GM19372 (cell line): ENCODE measurements around the gene IL2RA.
"Not testable (repeated sequence)": the region's sequence is repeated elsewhere in the genome, so short reads cannot be mapped to it uniquely, and the experiment has no call there.

Experiments used
- ATAC-seq: cut with Tn5 transposase; IDR thresholded peaks from one replicate; pipeline ENCODE4 v1.9.1; 2021; ENCODE audit warnings: mild to moderate bottlenecking, low read depth, moderate library complexity; ENCODE audit not compliant: unreplicated experiment

Gene IL2RA

GRCh38 chr10:6083523-6084475 is 21.6 kb upstream of the IL2RA start:
- no peak for ATAC-seq

GRCh38 chr10:6082496-6083395 is 20.6 kb upstream of the IL2RA start:
- no peak for ATAC-seq

- no peak for ATAC-seq
Observed at GRCh38 chr10:6080417-6080973, 18.3 kb upstream of the IL2RA start.

- ATAC-seq: no peak
Observed at GRCh38 chr10:6079044-6079443, 16.9 kb upstream of the IL2RA start.

- ATAC-seq: no peak
Observed at GRCh38 chr10:6077071-6077675, 15.0 kb upstream of the IL2RA start.

GRCh38 chr10:6074489-6075301 is 12.5 kb upstream of the IL2RA start:
- ATAC-seq: no peak

- no peak for ATAC-seq
Observed at GRCh38 chr10:6072215-6072934, 10.2 kb upstream of the IL2RA start.

GRCh38 chr10:6071181-6072175 is 9.3 kb upstream of the IL2RA start:
- ATAC-seq: no peak

GRCh38 chr10:6070660-6071059 is 8.5 kb upstream of the IL2RA start:
- ATAC-seq: no peak

GRCh38 chr10:6069081-6069931 is 7.1 kb upstream of the IL2RA start:
- no peak for ATAC-seq

- no peak for ATAC-seq
Observed at GRCh38 chr10:6068422-6068821, 6.3 kb upstream of the IL2RA start.

- ATAC-seq: no peak
Observed at GRCh38 chr10:6068006-6068405, 5.8 kb upstream of the IL2RA start.

- ATAC-seq: no peak
Observed at GRCh38 chr10:6067457-6067856, 5.3 kb upstream of the IL2RA start.

- no peak for ATAC-seq
Observed at GRCh38 chr10:6065835-6066234, 3.7 kb upstream of the IL2RA start.

GRCh38 chr10:6065406-6065805 is 3.2 kb upstream of the IL2RA start:
- no peak for ATAC-seq

GRCh38 chr10:6064726-6065125 is 2.6 kb upstream of the IL2RA start:
- not testable (repeated sequence) for ATAC-seq

- ATAC-seq: no peak
Observed at GRCh38 chr10:6064119-6064518, 2.0 kb upstream of the IL2RA start.
